Peyer's patch (tissue), 4 donors: Measurements from ENCODE around the gene MEF2D. TPM values are rescaled to one million over a fixed set of nuclear protein-coding genes. Genes with fewer than 3 reads are reported as not detected.
A peak's percentile ranks its signal among the peaks of the same experiment; 100 is the strongest.

ENCODE experiments used
- DNase-seq, 3 donors: peaks; one replicate each; pipeline ENCODE4 v3.0.0-alpha.2; 2017 to 2019
- H3K27ac ChIP-seq, 4 donors: fragments of 200-600 bp; sonication (generic); one replicate each; pipeline ENCODE4 v1.5.1; 2016 to 2019
- H3K27me3 ChIP-seq, 2 donors: fragments of 200-600 bp; sonication (generic); one replicate each; pipeline ENCODE4 v1.5.1; 2019
- H3K36me3 ChIP-seq, 3 donors: fragments of 200-600 bp; sonication (generic); one replicate each; pipeline ENCODE4 v1.5.1; 2016 to 2019
- H3K4me1 ChIP-seq, 4 donors: fragments of 200-600 bp; sonication (generic); one replicate each; pipeline ENCODE4 v1.5.1; 2016 to 2019
- H3K4me3 ChIP-seq, 4 donors: fragments of 200-600 bp; sonication (generic); 1 replicate in 3 of 4; 2 replicates in 1 of 4; pipeline ENCODE4 v1.5.1; 2016 to 2019; ENCODE audit warnings: mild to moderate bottlenecking in 1 of 4
- H3K9me3 ChIP-seq, 4 donors: fragments of 200-600 bp; sonication (generic); one replicate each; pipeline ENCODE4 v1.5.1; 2016 to 2019; ENCODE audit warnings: mild to moderate bottlenecking in 1 of 4
- CTCF ChIP-seq, 6 experiments: fragments of 450-650 bp in 4 of 6; fragments of 200-600 bp in 2 of 6; sonication (generic) in 1 of 6; IDR thresholded peaks; one replicate each; pipeline ENCODE4 v1.5.1; 2017 to 2019; ENCODE audit warnings: antibody characterized with exemption in 6 of 6, mild to moderate bottlenecking in 3 of 6, moderate library complexity in 1 of 6
- POLR2A ChIP-seq, 2 donors: fragments of 450-650 bp; IDR thresholded peaks; one replicate each; pipeline ENCODE4 v1.5.1; 2017; ENCODE audit warnings: antibody characterized with exemption in 2 of 2, mild to moderate bottlenecking in 2 of 2, moderate library complexity in 2 of 2
- total RNA-seq, 4 donors: library from RNA; depleted of rRNA; stranded (reverse); fragments of >200 nt; gene quantifications; one replicate each; pipeline ENCODE4 v1.1.0, GENCODE V29; 2016

The MEF2D gene
- total RNA-seq, 4 donors from 2014 or later, result 46.8 to 97.4 (median 64.1) TPM

- Histone ChIP-seq H3K27ac (peak overlapping the region in 1 of 4 donors; percentile 2), H3K4me1 (peaks cover 6 to 68% (median 38%) of the 10 kb centered on the region in 4 donors)
Measured at GRCh38 chr1:156485984-156486383, 14.6 kb downstream of the MEF2D start.

GRCh38 chr1:156484480-156485058 lies 16.0 kb downstream of the MEF2D start:
- H3K27ac ChIP-seq, result peak overlapping the region in 1 of 4 donors; percentile 25
- TF ChIP-seq CTCF (IDR thresholded peaks at IDR 0.05) (no peak), POLR2A (IDR thresholded peaks at IDR 0.05) (no peak)
- H3K4me1 ChIP-seq, result peaks cover 6 to 56% (median 25%) of the 10 kb centered on the region in 4 donors
- no peaks in the 10 kb centered on the region for H3K9me3 ChIP-seq
- DNase-seq, result no peak
- no peak overlapping the region for H3K4me3 ChIP-seq
- H3K36me3 ChIP-seq, result peaks cover 0 to 57% (median 4%) of the 10 kb centered on the region in 3 donors
- no peaks in the 10 kb centered on the region for H3K27me3 ChIP-seq

More at GRCh38 chr1:156485984-156486383, 14.6 kb downstream of the MEF2D start:
- DNase-seq, result no peak
- TF ChIP-seq POLR2A (IDR thresholded peaks at IDR 0.05) (no peak), CTCF (IDR thresholded peaks at IDR 0.05) (no peak)
- Histone ChIP-seq H3K36me3 (peaks cover 0 to 43% (median 4%) of the 10 kb centered on the region in 3 donors), H3K9me3 (no peaks in the 10 kb centered on the region), H3K4me3 (no peak overlapping the region), H3K27me3 (no peaks in the 10 kb centered on the region)

- no peak overlapping the region for H3K27ac ChIP-seq
- H3K4me1 ChIP-seq, result peaks cover 0 to 45% (median 13%) of the 10 kb centered on the region in 4 donors
- DNase-seq, result no peak
- no peak for TF ChIP-seq CTCF (IDR thresholded peaks at IDR 0.05)
- TF ChIP-seq POLR2A (IDR thresholded peaks at IDR 0.05), result no peak
- H3K9me3 ChIP-seq, result no peaks in the 10 kb centered on the region
- H3K27me3 ChIP-seq, result no peaks in the 10 kb centered on the region
- no peak overlapping the region for H3K4me3 ChIP-seq
- peaks cover 0 to 66% (median 4%) of the 10 kb centered on the region in 3 donors for H3K36me3 ChIP-seq
Measured at GRCh38 chr1:156483397-156483796, 17.2 kb downstream of the MEF2D start.

- Histone ChIP-seq H3K36me3 (peaks cover 0 to 75% (median 4%) of the 10 kb centered on the region in 3 donors), H3K4me1 (peaks cover 0 to 43% (median 5%) of the 10 kb centered on the region in 4 donors), H3K27ac (no peak overlapping the region)
Measured at GRCh38 chr1:156482276-156482675, 18.3 kb downstream of the MEF2D start.

GRCh38 chr1:156481527-156481926 lies 19.0 kb downstream of the MEF2D start:
- no peaks in the 10 kb centered on the region for H3K9me3 ChIP-seq
- H3K4me3 ChIP-seq, result no peak overlapping the region
- H3K27ac ChIP-seq, result peak overlapping the region in 1 of 4 donors; percentile 64
- no peak for DNase-seq
- H3K36me3 ChIP-seq, result peaks cover 0 to 82% (median 4%) of the 10 kb centered on the region in 3 donors
- TF ChIP-seq CTCF (IDR thresholded peaks at IDR 0.05) (no peak), POLR2A (IDR thresholded peaks at IDR 0.05) (no peak)
- H3K4me1 ChIP-seq, result peaks cover 0 to 42% (median 5%) of the 10 kb centered on the region in 4 donors
- H3K27me3 ChIP-seq, result no peaks in the 10 kb centered on the region

More at GRCh38 chr1:156482276-156482675, 18.3 kb downstream of the MEF2D start:
- no peak for DNase-seq
- Histone ChIP-seq H3K4me3 (no peak overlapping the region), H3K27me3 (no peaks in the 10 kb centered on the region), H3K9me3 (no peaks in the 10 kb centered on the region)
- TF ChIP-seq POLR2A (IDR thresholded peaks at IDR 0.05) (no peak), CTCF (IDR thresholded peaks at IDR 0.05) (no peak)
